Stimulated activated CD4-positive, alpha-beta T cell treated with anti-CD3 and anti-CD28 coated beads, Interleukin-4, amount 100 ng/mL, for 4 hours (primary cell): ENCODE data around the gene NXT2.
"Not testable (repeated sequence)": the region's sequence is repeated elsewhere in the genome, so short reads cannot be mapped to it uniquely, and the experiment has no call there.

ENCODE experiments used
- DNase-seq, 2 experiments: peaks; one replicate each; pipeline ENCODE4 v3.0.0-alpha.2; 2020

NXT2 gene

GRCh38 chrX:109536439-109537323, at the start of gene NXT2:
TSS of gene NXT2 (plus strand) at chrX:109536844. CDS start at chrX:109537007, 163 bp downstream.
- peak; percentile 75 to 84 for DNase-seq

GRCh38 chrX:109487640-109488039, 49.0 kb upstream of the NXT2 start:
- no peak for DNase-seq

GRCh38 chrX:109489174-109489573, 47.5 kb upstream of the NXT2 start:
- no peak for DNase-seq

GRCh38 chrX:109498434-109498833, 38.2 kb upstream of the NXT2 start:
- DNase-seq = no peak

- DNase-seq = no peak
These were observed 35.5 kb upstream of the NXT2 start for GRCh38 chrX:109501176-109501575.

GRCh38 chrX:109508915-109509314, 27.7 kb upstream of the NXT2 start:
- no peak for DNase-seq

GRCh38 chrX:109511113-109511512, 25.5 kb upstream of the NXT2 start:
- no peak for DNase-seq

GRCh38 chrX:109519001-109519400, 17.6 kb upstream of the NXT2 start:
- no peak for DNase-seq

- no peak for DNase-seq
These were observed 3.6 kb upstream of the NXT2 start for GRCh38 chrX:109533005-109533404.

- DNase-seq = no peak
These were observed 3.0 kb upstream of the NXT2 start for GRCh38 chrX:109533631-109534030.

GRCh38 chrX:109534933-109535332, 1.7 kb upstream of the NXT2 start:
- no peak for DNase-seq

GRCh38 chrX:109535578-109535977, 1.1 kb upstream of the NXT2 start:
- no peak for DNase-seq

- DNase-seq = no peak
These were observed 651 bp downstream of the NXT2 start for GRCh38 chrX:109537324-109537665.

- not testable (repeated sequence) for DNase-seq
These were observed 2.4 kb downstream of the NXT2 start for GRCh38 chrX:109539007-109539406.

- DNase-seq = no peak
These were observed 17.2 kb downstream of the NXT2 start for GRCh38 chrX:109553862-109554261.

- not testable (repeated sequence) for DNase-seq
These were observed 39.4 kb downstream of the NXT2 start for GRCh38 chrX:109576083-109576482.

- DNase-seq = no peak
These were observed 40.4 kb downstream of the NXT2 start for GRCh38 chrX:109577055-109577454.

GRCh38 chrX:109578916-109579315, 42.3 kb downstream of the NXT2 start:
- DNase-seq = no peak

- DNase-seq = no peak
These were observed 48.8 kb downstream of the NXT2 start for GRCh38 chrX:109585488-109585887.

GRCh38 chrX:109590176-109590575, 53.5 kb downstream of the NXT2 start:
- DNase-seq = no peak
